ENCODE measurements around the gene TNRC6C. TPM values are rescaled to one million over a fixed set of nuclear protein-coding genes. Genes with fewer than 3 reads are reported as not detected.

Gene TNRC6C
- total and polyA plus RNA-seq, 2 experiments from 2014 or later = 10.1 to 16.6 TPM

DNA sequence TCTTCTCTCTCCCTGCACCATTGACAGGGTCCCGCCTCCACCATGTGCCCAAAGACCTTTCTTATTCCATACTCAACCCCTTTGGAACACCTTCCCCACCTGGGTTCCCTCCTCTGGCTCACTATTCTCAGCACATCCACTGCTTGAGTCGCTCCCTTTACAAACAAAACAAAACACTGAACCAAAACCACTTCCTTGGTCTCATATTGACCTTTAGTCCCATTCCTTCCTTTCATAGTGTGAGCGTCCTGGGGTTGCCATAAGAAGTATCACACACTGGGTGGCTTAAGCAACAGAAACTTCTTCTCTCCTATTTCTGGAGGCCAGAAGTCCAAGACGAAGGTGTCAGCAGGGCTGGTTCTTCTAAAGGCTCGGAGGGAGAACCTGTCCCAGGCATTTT is 6.1 kb upstream of the TNRC6C start (continued):
- TF ChIP-seq, protein P1, sequence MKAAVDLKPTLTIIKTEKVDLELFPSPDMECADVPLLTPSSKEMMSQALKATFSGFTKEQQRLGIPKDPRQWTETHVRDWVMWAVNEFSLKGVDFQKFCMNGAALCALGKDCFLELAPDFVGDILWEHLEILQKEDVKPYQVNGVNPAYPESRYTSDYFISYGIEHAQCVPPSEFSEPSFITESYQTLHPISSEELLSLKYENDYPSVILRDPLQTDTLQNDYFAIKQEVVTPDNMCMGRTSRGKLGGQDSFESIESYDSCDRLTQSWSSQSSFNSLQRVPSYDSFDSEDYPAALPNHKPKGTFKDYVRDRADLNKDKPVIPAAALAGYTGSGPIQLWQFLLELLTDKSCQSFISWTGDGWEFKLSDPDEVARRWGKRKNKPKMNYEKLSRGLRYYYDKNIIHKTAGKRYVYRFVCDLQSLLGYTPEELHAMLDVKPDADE (IDR thresholded peaks at IDR 0.05) = no peak

DNA sequence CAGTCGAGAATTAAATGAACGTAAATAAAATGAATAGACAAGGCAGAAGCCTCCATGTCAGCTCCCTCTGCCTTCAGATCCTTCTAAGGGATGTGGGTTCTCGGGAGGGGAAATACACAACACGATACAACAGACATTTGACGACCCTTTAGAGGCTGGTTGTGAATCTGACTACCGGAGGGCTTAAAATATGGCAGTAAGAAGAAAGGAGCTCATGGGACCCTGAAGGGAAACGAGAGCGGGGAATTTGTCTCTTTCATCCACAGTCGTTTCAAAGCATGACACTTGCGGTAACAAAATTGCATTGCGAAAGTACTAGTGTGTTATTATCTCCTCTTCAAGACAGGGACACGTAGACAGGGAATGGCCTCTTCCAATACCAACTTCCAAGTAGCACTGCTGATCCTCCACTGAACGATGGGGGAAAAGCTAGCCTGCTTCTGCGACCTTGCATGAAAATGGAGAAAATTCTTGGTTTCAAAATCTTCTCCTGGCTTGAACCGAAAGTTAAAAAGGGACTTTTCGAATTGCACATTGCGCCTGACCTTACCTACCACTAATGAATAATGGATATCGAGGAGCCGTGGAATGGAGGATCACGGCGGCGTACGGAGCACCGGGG is 1.2 kb upstream of the TNRC6C start:
- peaks cover 26% of the 10 kb centered on the region for H3K79me2 ChIP-seq (replicated peaks; ENCODE audit: insufficient read depth)
- no peak overlapping the region for H3K27ac ChIP-seq (ENCODE audit: low read depth)
- ATAC-seq (no peak), DNase-seq (ENCODE audit: low spot score) (peak; percentile 38)
- H3K27ac Mint-ChIP-seq = no peak overlapping the region; the same call in 1 of the 2 replicates
- peaks cover 27% of the 10 kb centered on the region for H3K27me3 Mint-ChIP-seq (ENCODE audit: insufficient read depth, low read depth, poor library complexity)
- peaks cover 32% of the 10 kb centered on the region for H3K4me1 ChIP-seq (ENCODE audit: insufficient read depth)
- no peaks in the 10 kb centered on the region for H3K36me3 ChIP-seq (ENCODE audit: insufficient read depth)
- H3K27me3 ChIP-seq (ENCODE audit: insufficient read depth) = peaks cover 45% of the 10 kb centered on the region
- H3K4me1 Mint-ChIP-seq = peaks cover 27% of the 10 kb centered on the region
- H3K4me3 ChIP-seq = peak overlapping the region; percentile 87
- H3K36me3 Mint-ChIP-seq (ENCODE audit: low read depth) = peaks cover 2% of the 10 kb centered on the region; the same call in 1 of the 3 replicates
- no peaks in the 10 kb centered on the region for H3F3A ChIP-seq (replicated peaks; ENCODE audit: low read depth)
- H3K9me2 ChIP-seq (ENCODE audit: insufficient read depth) = no peaks in the 10 kb centered on the region; the same call in none of the 2 replicates
- H2AFZ ChIP-seq = peak overlapping the region; percentile 48
- TF ChIP-seq STAT1 (IDR thresholded peaks at IDR 0.05; ENCODE audit: unreplicated experiment) = no peak
- peak; percentile 15 for TF ChIP-seq EZH2 (IDR thresholded peaks at IDR 0.05; ENCODE audit: low read depth, unreplicated experiment)
- 0 out of 2 replicates have a peak, but pooled peaks have one; percentile 10 for TF ChIP-seq CREB1 (CRISPR knock-in tag; IDR thresholded peaks at IDR 0.05; ENCODE audit: low read depth)
- no peaks in the 10 kb centered on the region; the same call in 1 of the 3 replicates for H3K9me3 Mint-ChIP-seq
- peak overlapping the region; percentile 97 for H3K4me2 ChIP-seq
- H4K20me1 ChIP-seq (replicated peaks; ENCODE audit: insufficient read depth) = peaks cover 15% of the 10 kb centered on the region; the same call in 1 of the 2 replicates
- peak overlapping the region; percentile 86 for H3K4me3 Mint-ChIP-seq

DNA sequence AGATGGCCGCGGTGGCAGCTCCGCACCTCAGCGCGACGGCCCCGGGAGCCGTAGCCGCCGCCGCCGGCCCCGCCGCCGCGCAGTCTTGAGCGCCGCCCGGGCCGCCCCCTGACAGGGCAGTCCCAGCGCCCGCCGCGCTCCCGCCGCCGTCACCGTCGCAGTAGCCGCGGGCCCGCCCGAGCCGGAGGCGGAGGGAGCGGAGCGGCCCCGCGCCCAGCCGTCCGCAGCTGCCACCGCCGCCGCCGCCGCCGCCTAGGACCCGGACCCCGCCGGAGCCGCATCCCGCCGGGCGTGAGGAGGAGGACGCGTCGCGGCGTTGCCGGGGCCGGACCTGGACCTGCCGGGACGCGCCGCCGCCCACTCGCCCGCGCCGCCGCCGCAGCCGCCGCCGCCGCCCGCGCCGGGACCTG is 218 bp downstream of the TNRC6C start:
- H3K4me1 Mint-ChIP-seq = peaks cover 37% of the 10 kb centered on the region
- Histone ChIP-seq H3K79me2 (replicated peaks; ENCODE audit: insufficient read depth) (peaks cover 39% of the 10 kb centered on the region), H4K20me1 (replicated peaks; ENCODE audit: insufficient read depth) (peaks cover 26% of the 10 kb centered on the region; the same call in 1 of the 2 replicates), H3K9me2 (ENCODE audit: insufficient read depth) (no peaks in the 10 kb centered on the region; the same call in 1 of the 2 replicates), H3K4me3 (peak overlapping the region; percentile 87; the same call in 1 of the 2 replicates), H3F3A (replicated peaks; ENCODE audit: low read depth) (no peaks in the 10 kb centered on the region), H3K4me1 (ENCODE audit: insufficient read depth) (peaks cover 42% of the 10 kb centered on the region), H3K27ac (ENCODE audit: low read depth) (no peak overlapping the region), H2AFZ (no peak overlapping the region), H3K27me3 (ENCODE audit: insufficient read depth) (peaks cover 45% of the 10 kb centered on the region), H3K36me3 (ENCODE audit: insufficient read depth) (no peaks in the 10 kb centered on the region), H3K4me2 (no peak overlapping the region)
- H3K36me3 Mint-ChIP-seq (ENCODE audit: low read depth) = peaks cover 2% of the 10 kb centered on the region; the same call in 1 of the 3 replicates
- H3K27ac Mint-ChIP-seq = no peak overlapping the region
- H3K4me3 Mint-ChIP-seq = peak overlapping the region; percentile 55; the same call in 2 of the 3 replicates
- ATAC-seq = no peak
- peaks cover 21% of the 10 kb centered on the region for H3K27me3 Mint-ChIP-seq (ENCODE audit: insufficient read depth, low read depth, poor library complexity)
- no peaks in the 10 kb centered on the region; the same call in 1 of the 3 replicates for H3K9me3 Mint-ChIP-seq
- DNase-seq (ENCODE audit: low spot score) = no peak
- TF ChIP-seq, protein P2, sequence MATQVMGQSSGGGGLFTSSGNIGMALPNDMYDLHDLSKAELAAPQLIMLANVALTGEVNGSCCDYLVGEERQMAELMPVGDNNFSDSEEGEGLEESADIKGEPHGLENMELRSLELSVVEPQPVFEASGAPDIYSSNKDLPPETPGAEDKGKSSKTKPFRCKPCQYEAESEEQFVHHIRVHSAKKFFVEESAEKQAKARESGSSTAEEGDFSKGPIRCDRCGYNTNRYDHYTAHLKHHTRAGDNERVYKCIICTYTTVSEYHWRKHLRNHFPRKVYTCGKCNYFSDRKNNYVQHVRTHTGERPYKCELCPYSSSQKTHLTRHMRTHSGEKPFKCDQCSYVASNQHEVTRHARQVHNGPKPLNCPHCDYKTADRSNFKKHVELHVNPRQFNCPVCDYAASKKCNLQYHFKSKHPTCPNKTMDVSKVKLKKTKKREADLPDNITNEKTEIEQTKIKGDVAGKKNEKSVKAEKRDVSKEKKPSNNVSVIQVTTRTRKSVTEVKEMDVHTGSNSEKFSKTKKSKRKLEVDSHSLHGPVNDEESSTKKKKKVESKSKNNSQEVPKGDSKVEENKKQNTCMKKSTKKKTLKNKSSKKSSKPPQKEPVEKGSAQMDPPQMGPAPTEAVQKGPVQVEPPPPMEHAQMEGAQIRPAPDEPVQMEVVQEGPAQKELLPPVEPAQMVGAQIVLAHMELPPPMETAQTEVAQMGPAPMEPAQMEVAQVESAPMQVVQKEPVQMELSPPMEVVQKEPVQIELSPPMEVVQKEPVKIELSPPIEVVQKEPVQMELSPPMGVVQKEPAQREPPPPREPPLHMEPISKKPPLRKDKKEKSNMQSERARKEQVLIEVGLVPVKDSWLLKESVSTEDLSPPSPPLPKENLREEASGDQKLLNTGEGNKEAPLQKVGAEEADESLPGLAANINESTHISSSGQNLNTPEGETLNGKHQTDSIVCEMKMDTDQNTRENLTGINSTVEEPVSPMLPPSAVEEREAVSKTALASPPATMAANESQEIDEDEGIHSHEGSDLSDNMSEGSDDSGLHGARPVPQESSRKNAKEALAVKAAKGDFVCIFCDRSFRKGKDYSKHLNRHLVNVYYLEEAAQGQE (IDR thresholded peaks at IDR 0.05; ENCODE audit: unreplicated experiment) = no peak
- TF ChIP-seq, protein P3, sequence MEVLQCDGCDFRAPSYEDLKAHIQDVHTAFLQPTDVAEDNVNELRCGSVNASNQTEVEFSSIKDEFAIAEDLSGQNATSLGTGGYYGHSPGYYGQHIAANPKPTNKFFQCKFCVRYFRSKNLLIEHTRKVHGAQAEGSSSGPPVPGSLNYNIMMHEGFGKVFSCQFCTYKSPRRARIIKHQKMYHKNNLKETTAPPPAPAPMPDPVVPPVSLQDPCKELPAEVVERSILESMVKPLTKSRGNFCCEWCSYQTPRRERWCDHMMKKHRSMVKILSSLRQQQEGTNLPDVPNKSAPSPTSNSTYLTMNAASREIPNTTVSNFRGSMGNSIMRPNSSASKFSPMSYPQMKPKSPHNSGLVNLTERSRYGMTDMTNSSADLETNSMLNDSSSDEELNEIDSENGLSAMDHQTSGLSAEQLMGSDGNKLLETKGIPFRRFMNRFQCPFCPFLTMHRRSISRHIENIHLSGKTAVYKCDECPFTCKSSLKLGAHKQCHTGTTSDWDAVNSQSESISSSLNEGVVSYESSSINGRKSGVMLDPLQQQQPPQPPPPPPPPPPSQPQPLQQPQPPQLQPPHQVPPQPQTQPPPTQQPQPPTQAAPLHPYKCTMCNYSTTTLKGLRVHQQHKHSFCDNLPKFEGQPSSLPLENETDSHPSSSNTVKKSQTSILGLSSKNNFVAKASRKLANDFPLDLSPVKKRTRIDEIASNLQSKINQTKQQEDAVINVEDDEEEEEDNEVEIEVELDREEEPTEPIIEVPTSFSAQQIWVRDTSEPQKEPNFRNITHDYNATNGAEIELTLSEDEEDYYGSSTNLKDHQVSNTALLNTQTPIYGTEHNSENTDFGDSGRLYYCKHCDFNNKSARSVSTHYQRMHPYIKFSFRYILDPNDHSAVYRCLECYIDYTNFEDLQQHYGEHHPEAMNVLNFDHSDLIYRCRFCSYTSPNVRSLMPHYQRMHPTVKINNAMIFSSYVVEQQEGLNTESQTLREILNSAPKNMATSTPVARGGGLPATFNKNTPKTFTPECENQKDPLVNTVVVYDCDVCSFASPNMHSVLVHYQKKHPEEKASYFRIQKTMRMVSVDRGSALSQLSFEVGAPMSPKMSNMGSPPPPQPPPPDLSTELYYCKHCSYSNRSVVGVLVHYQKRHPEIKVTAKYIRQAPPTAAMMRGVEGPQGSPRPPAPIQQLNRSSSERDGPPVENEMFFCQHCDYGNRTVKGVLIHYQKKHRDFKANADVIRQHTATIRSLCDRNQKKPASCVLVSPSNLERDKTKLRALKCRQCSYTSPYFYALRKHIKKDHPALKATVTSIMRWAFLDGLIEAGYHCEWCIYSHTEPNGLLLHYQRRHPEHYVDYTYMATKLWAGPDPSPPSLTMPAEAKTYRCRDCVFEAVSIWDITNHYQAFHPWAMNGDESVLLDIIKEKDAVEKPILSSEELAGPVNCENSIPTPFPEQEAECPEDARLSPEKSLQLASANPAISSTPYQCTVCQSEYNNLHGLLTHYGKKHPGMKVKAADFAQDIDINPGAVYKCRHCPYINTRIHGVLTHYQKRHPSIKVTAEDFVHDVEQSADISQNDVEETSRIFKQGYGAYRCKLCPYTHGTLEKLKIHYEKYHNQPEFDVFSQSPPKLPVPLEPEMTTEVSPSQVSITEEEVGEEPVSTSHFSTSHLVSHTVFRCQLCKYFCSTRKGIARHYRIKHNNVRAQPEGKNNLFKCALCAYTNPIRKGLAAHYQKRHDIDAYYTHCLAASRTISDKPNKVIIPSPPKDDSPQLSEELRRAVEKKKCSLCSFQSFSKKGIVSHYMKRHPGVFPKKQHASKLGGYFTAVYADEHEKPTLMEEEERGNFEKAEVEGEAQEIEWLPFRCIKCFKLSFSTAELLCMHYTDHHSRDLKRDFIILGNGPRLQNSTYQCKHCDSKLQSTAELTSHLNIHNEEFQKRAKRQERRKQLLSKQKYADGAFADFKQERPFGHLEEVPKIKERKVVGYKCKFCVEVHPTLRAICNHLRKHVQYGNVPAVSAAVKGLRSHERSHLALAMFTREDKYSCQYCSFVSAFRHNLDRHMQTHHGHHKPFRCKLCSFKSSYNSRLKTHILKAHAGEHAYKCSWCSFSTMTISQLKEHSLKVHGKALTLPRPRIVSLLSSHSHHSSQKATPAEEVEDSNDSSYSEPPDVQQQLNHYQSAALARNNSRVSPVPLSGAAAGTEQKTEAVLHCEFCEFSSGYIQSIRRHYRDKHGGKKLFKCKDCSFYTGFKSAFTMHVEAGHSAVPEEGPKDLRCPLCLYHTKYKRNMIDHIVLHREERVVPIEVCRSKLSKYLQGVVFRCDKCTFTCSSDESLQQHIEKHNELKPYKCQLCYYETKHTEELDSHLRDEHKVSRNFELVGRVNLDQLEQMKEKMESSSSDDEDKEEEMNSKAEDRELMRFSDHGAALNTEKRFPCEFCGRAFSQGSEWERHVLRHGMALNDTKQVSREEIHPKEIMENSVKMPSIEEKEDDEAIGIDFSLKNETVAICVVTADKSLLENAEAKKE (CRISPR knock-in tag; IDR thresholded peaks at IDR 0.05) = no peak
- no peak for TF ChIP-seq EZH2phosphoT487 (IDR thresholded peaks at IDR 0.05; ENCODE audit: unreplicated experiment)
- TF ChIP-seq NANOG (IDR thresholded peaks at IDR 0.05; ENCODE audit: borderline replicate concordance) = no peak

All from GM23338 (cell line).